ENCODE measurements around the gene RUNX2.
A peak's percentile ranks its signal among the peaks of the same experiment; 100 is the strongest.

Gene RUNX2

GRCh38 chr6:45474376-45474775 is 146.2 kb downstream of the RUNX2 start:
- peaks cover 10% of the 10 kb centered on the region; the same call in 1 of the 2 replicates for H3K4me1 ChIP-seq (ENCODE audit: control insufficient read depth, insufficient read depth, low read length)
- H3K9me3 ChIP-seq (ENCODE audit: control insufficient read depth, insufficient read depth, low read depth, low read length) = no peaks in the 10 kb centered on the region
- H3K27ac ChIP-seq (ENCODE audit: extremely low read depth, low read depth, low read length) = no peak overlapping the region
- CTCF ChIA-PET = interaction anchor here (0.6 kb wide), 1 partner anchor 1004 kb away, joined by 4 read pairs; no protein-coding TSS in a partner anchor
- H3K36me3 ChIP-seq (ENCODE audit: control insufficient read depth in 2 of 2, insufficient read depth in 1 of 2, low read length in 2 of 2) = no peaks in the 10 kb centered on the region
- POLR2A ChIA-PET = no interaction called here
- no peak overlapping the region for H3K4me3 ChIP-seq (ENCODE audit: low read depth, low read length)
- peak; percentile 79; the same call in 1 of the 2 replicates for TF ChIP-seq ZBTB17 (tag by site-specific recombination; IDR thresholded peaks at IDR 0.05)
- TF ChIP-seq ZNF626 (tag by site-specific recombination; IDR thresholded peaks at IDR 0.05) = no peak
- TF ChIP-seq ZNF26 (tag by site-specific recombination; IDR thresholded peaks at IDR 0.05) = no peak
- TF ChIP-seq ZNF791 (tag by site-specific recombination; IDR thresholded peaks at IDR 0.05) = no peak
- no peak for TF ChIP-seq ZNF555 (tag by site-specific recombination; conservative IDR thresholded peaks at IDR 0.05)
- no peak for TF ChIP-seq ZBTB20 (tag by site-specific recombination; IDR thresholded peaks at IDR 0.05)
- TF ChIP-seq ZNF513 (tag by site-specific recombination; IDR thresholded peaks at IDR 0.05) = no peak
- no peak for TF ChIP-seq ZNF664 (tag by site-specific recombination; IDR thresholded peaks at IDR 0.05)

GRCh38 chr6:45476341-45476740 is 148.2 kb downstream of the RUNX2 start:
- no peak overlapping the region for H3K4me3 ChIP-seq (ENCODE audit: low read depth, low read length)
- CTCF ChIA-PET = interaction anchor here (0.6 kb wide), 1 partner anchor 970 kb away, joined by 3 read pairs; no protein-coding TSS in a partner anchor
- TF ChIP-seq ZNF610 (tag by site-specific recombination; IDR thresholded peaks at IDR 0.05; ENCODE audit: borderline replicate concordance) (no peak), ZNF324 (tag by site-specific recombination; IDR thresholded peaks at IDR 0.05) (no peak), HOXC10 (CRISPR knock-in tag; IDR thresholded peaks at IDR 0.05) (no peak), ZNF791 (tag by site-specific recombination; IDR thresholded peaks at IDR 0.05) (no peak), ZNF157 (tag by site-specific recombination; IDR thresholded peaks at IDR 0.05) (no peak), ZNF529 (tag by site-specific recombination; IDR thresholded peaks at IDR 0.05; ENCODE audit: insufficient replicate concordance) (no peak), ZNF280C (tag by site-specific recombination; IDR thresholded peaks at IDR 0.05) (no peak), ZNF354C (tag by site-specific recombination; IDR thresholded peaks at IDR 0.05; ENCODE audit: borderline replicate concordance, low read depth) (no peak)
- H3K27ac ChIP-seq (ENCODE audit: extremely low read depth, low read depth, low read length) = no peak overlapping the region
- peaks cover 22% of the 10 kb centered on the region for H3K4me1 ChIP-seq (ENCODE audit: control insufficient read depth, insufficient read depth, low read length)
- POLR2A ChIA-PET = no interaction called here
- H3K36me3 ChIP-seq (ENCODE audit: control insufficient read depth in 2 of 2, insufficient read depth in 1 of 2, low read length in 2 of 2) = no peaks in the 10 kb centered on the region
- no peaks in the 10 kb centered on the region for H3K9me3 ChIP-seq (ENCODE audit: control insufficient read depth, insufficient read depth, low read depth, low read length)

GRCh38 chr6:45477278-45477677 is 149.1 kb downstream of the RUNX2 start:
- no peak for TF ChIP-seq ZNF133 (tag by site-specific recombination; IDR thresholded peaks at IDR 0.05)
- TF ChIP-seq OSR2 (tag by site-specific recombination; IDR thresholded peaks at IDR 0.05) = no peak
- no peak for TF ChIP-seq ZNF174 (tag by site-specific recombination; IDR thresholded peaks at IDR 0.05)
- TF ChIP-seq ZNF426 (tag by site-specific recombination; IDR thresholded peaks at IDR 0.05) = no peak
- TF ChIP-seq ZBTB1 (tag by site-specific recombination; IDR thresholded peaks at IDR 0.05) = no peak
- no peak for TF ChIP-seq ZNF292 (tag by site-specific recombination; IDR thresholded peaks at IDR 0.05; ENCODE audit: borderline replicate concordance, low read depth)
- no peak for TF ChIP-seq PRDM4 (tag by site-specific recombination; IDR thresholded peaks at IDR 0.05)
- no peak for TF ChIP-seq ZNF114 (tag by site-specific recombination; IDR thresholded peaks at IDR 0.05)
- no peak for TF ChIP-seq ZNF335 (tag by site-specific recombination; conservative IDR thresholded peaks at IDR 0.05)
- Histone ChIP-seq H3K4me1 (ENCODE audit: control insufficient read depth, insufficient read depth, low read length) (peaks cover 22% of the 10 kb centered on the region), H3K36me3 (ENCODE audit: control insufficient read depth in 2 of 2, insufficient read depth in 1 of 2, low read length in 2 of 2) (no peaks in the 10 kb centered on the region), H3K27ac (ENCODE audit: extremely low read depth, low read depth, low read length) (no peak overlapping the region), H3K9me3 (ENCODE audit: control insufficient read depth, insufficient read depth, low read depth, low read length) (no peaks in the 10 kb centered on the region), H3K4me3 (ENCODE audit: low read depth, low read length) (no peak overlapping the region)
- POLR2A ChIA-PET = no interaction called here
- CTCF ChIA-PET = no interaction called here
